Endothelial cell of umbilical vein (primary cell): ENCODE results near the gene BAG5. TPM values are rescaled to one million over a fixed set of nuclear protein-coding genes. Genes with fewer than 3 reads are reported as not detected.

Experiments
- BruUV-seq: library from RNA; stranded (reverse); fragments of 400-500 nt; replicated peaks from 2 replicates; lab custom pipeline; 2021; lab: Mats Ljungman, UMichigan
- CTCF ChIA-PET: fragments of 300-600, 350-600 bp; sonication (Branson Sonifier 250); formaldehyde crosslinking; loops from one replicate; lab custom pipeline; 2021; ENCODE audit warnings: antibody characterized with exemption, inconsistent platforms; lab: Charles Lee
- POLR2A ChIA-PET: fragments of 300-600, 350-600 bp; sonication (Branson Sonifier 250); formaldehyde crosslinking; loops from one replicate; lab custom pipeline; 2021; ENCODE audit warnings: antibody characterized with exemption, inconsistent platforms; lab: Charles Lee
- DNase-seq: peaks from one replicate; pipeline ENCODE4 v3.0.0-alpha.2; 2011; ENCODE audit warnings: low read depth, low spot score
- FAIRE-seq: peaks from 2 replicates; lab custom pipeline; 2011; peaks lifted over from hg19 to GRCh38; lab: Jason Lieb, UNC
- H2AFZ ChIP-seq: 2 replicates; pipeline ENCODE4 v1.6.0; 2012; ENCODE audit warnings: low read depth, low read length, control low read depth, inconsistent platforms
- H3K27ac ChIP-seq: 2 replicates; pipeline ENCODE4 v1.5.1; 2011; ENCODE audit warnings: low read depth, mild to moderate bottlenecking, control low read depth, low read length, moderate library complexity; ENCODE audit not compliant: insufficient read depth
- H3K27me3 ChIP-seq, 2 experiments: 2 replicates each; pipeline versions ENCODE4 v1.6.0 to v1.6.1; 2011; ENCODE audit warnings: low read length in 2 of 2, mixed read lengths in 1 of 2; ENCODE audit not compliant: control insufficient read depth in 2 of 2, insufficient read depth in 2 of 2
- H3K36me3 ChIP-seq, 2 experiments: 2 replicates in 1 of 2; 3 replicates in 1 of 2; pipeline ENCODE4 v1.5.1; 2011; ENCODE audit warnings: low read length in 2 of 2, mild to moderate bottlenecking in 1 of 2, moderate library complexity in 1 of 2; ENCODE audit not compliant: control insufficient read depth in 2 of 2, insufficient read depth in 2 of 2; ENCODE audit errors: extremely low read depth in 1 of 2
- H3K4me1 ChIP-seq: 3 replicates; pipeline ENCODE4 v1.5.1; 2011; ENCODE audit warnings: mild to moderate bottlenecking, low read length; ENCODE audit not compliant: control insufficient read depth, insufficient read depth; ENCODE audit errors: extremely low read depth
- H3K4me2 ChIP-seq: 2 replicates; pipeline ENCODE4 v1.6.1; 2011; ENCODE audit warnings: low read length, control low read depth, mixed read lengths; ENCODE audit not compliant: insufficient read depth
- H3K4me3 ChIP-seq, 3 experiments: fragments of 200-600 bp in 1 of 3; sonication (generic), shearing (Covaris generic) in 1 of 3; replicated peaks in 1 of 3; 2 replicates each; pipeline ENCODE4 v1.5.1; 2011 to 2016; ENCODE audit warnings: control low read depth in 3 of 3, low read length in 3 of 3, mild to moderate bottlenecking in 2 of 3, inconsistent platforms in 1 of 3, low read depth in 1 of 3, moderate library complexity in 1 of 3; ENCODE audit not compliant: insufficient read depth in 1 of 3
- H3K79me2 ChIP-seq: 2 replicates; pipeline ENCODE4 v1.6.0; 2012; ENCODE audit warnings: low read length, inconsistent platforms; ENCODE audit not compliant: control insufficient read depth, insufficient read depth
- H3K9ac ChIP-seq: replicated peaks from 2 replicates; pipeline ENCODE3; 2011; ENCODE audit warnings: low read length, control low read depth; ENCODE audit not compliant: insufficient read depth; ENCODE audit errors: extremely low read depth
- H3K9me1 ChIP-seq: replicated peaks from 3 replicates; pipeline ENCODE4 v1.6.0; 2011; ENCODE audit warnings: mild to moderate bottlenecking, low read length; ENCODE audit not compliant: control insufficient read depth, insufficient read depth; ENCODE audit errors: extremely low read depth
- H3K9me3 ChIP-seq: replicated peaks from 2 replicates; pipeline ENCODE4 v1.5.1; 2012; ENCODE audit warnings: low read length, inconsistent platforms; ENCODE audit not compliant: control insufficient read depth, insufficient read depth
- H4K20me1 ChIP-seq: replicated peaks from 2 replicates; pipeline ENCODE3; 2011; ENCODE audit warnings: mild to moderate bottlenecking, low read length; ENCODE audit not compliant: control insufficient read depth, insufficient read depth; ENCODE audit errors: extremely low read depth
- EZH2 ChIP-seq: IDR thresholded peaks from 2 replicates; pipeline ENCODE4 v1.6.1; 2012; ENCODE audit warnings: borderline replicate concordance, low read depth, mild to moderate bottlenecking, moderate library complexity, low read length, inconsistent platforms; ENCODE audit not compliant: severe bottlenecking
- FOS ChIP-seq: IDR thresholded peaks from 2 replicates; pipeline ENCODE4 v1.6.1; 2011; ENCODE audit warnings: mild to moderate bottlenecking, low read length, moderate library complexity, borderline replicate concordance; ENCODE audit not compliant: insufficient read depth
- GATA2 ChIP-seq: IDR thresholded peaks from 2 replicates; pipeline ENCODE4 v1.7.0; 2011; ENCODE audit warnings: low read depth, mild to moderate bottlenecking, moderate library complexity, mixed read lengths, low read length; ENCODE audit not compliant: insufficient read length, insufficient read depth
- JUN ChIP-seq: IDR thresholded peaks from 2 replicates; pipeline ENCODE4 v1.6.1; 2011; ENCODE audit warnings: borderline replicate concordance, low read depth; ENCODE audit not compliant: insufficient read length, insufficient read depth
- MYC ChIP-seq: IDR thresholded peaks from one replicate; pipeline ENCODE4 v1.6.1; 2011; ENCODE audit warnings: mild to moderate bottlenecking, low read depth, low read length
- POLR2A ChIP-seq: IDR thresholded peaks from 2 replicates; pipeline ENCODE4 v1.6.1; 2012; ENCODE audit warnings: low read depth, mild to moderate bottlenecking, control low read depth, low read length
- POLR2AphosphoS5 ChIP-seq: IDR thresholded peaks from 2 replicates; pipeline ENCODE4 v1.6.1; 2012; ENCODE audit warnings: low read depth, mild to moderate bottlenecking, control low read depth, low read length, moderate library complexity; ENCODE audit not compliant: insufficient read depth
- dilution Hi-C: fragments of 300-500 bp; cut with MboI; formaldehyde crosslinking; loops from one replicate; pipeline ENCODE4 v1.15.0; 2019; ENCODE audit warnings: low sequenced_read_pairs; ENCODE audit not compliant: extremely low pct_ligation_motif_present
- intact Hi-C: fragments of 100-400 bp; cut with micrococcal nuclease; formaldehyde crosslinking; loops from one replicate; pipeline ENCODE4 v1.10.0; 2022
- polyA plus RNA-seq, 4 experiments: library from polyadenylated mRNA; depleted of rRNA in 3 of 4; stranded (reverse) in 3 of 4; unstranded in 1 of 4; fragments of >200 nt; gene quantifications; 2 replicates each; pipeline versions ENCODE4 v1.2.1 to v1.2.3, GENCODE V29; 2011 to 2012; ENCODE audit warnings: missing spikeins in 1 of 4
- total RNA-seq: library from RNA; stranded (reverse); gene quantifications from 2 replicates; pipeline ENCODE4 v1.2.3, GENCODE V29; 2021
- TF ChIP-seq, protein P1 (sequence below): IDR thresholded peaks from 2 replicates; pipeline ENCODE4 v1.6.1; 2011; ENCODE audit not compliant: insufficient read depth, insufficient read length
- TF ChIP-seq, protein P2 (sequence below), 2 donors: IDR thresholded peaks; 1 replicate in 1 of 2; 2 replicates in 1 of 2; pipeline ENCODE4 v1.5.1; 2011; ENCODE audit warnings: low read length in 2 of 2, mild to moderate bottlenecking in 2 of 2, moderate library complexity in 2 of 2, control low read depth in 1 of 2, inconsistent platforms in 1 of 2, low read depth in 1 of 2; ENCODE audit not compliant: insufficient read depth in 1 of 2; ENCODE audit errors: extremely low read depth in 1 of 2

Gene BAG5
- total and polyA plus RNA-seq, 2 donors (not counting 3 experiments of a cell fraction or from before 2014, with no cell fraction given), result 6.3 to 32.5 TPM

DNA sequence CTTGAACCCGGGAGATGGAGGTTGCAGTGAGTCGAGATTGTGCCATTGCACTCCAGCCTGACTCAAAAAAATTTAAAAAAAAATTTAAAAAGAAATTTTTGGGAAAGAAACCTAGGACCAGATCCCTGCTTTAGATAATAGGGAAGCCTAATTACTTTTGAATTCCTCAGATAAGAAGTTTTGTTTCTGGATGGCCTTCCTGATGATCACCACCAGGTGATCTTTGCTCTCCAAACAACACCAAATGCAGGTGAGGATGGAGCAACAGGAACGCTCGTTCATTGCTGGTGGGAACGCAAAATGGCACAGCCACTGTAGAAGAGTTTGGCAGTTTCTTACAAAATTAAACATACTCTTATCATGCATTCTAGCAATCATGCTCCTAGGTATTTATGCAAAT, 38.0 kb upstream of the BAG5 start:
- Histone ChIP-seq H3K36me3 (no peaks in the 10 kb centered on the region), H4K20me1 (no peaks in the 10 kb centered on the region), H3K27ac (no peak overlapping the region), H3K79me2 (no peaks in the 10 kb centered on the region), H3K4me3 (no peak overlapping the region), H3K4me1 (no peaks in the 10 kb centered on the region), H3K9me3 (no peaks in the 10 kb centered on the region), H3K27me3 (no peaks in the 10 kb centered on the region), H3K9ac (no peak overlapping the region), H3K9me1 (no peaks in the 10 kb centered on the region), H2AFZ (no peak overlapping the region), H3K4me2 (no peak overlapping the region)
- no TSS peak for BruUV-seq
- dilution Hi-C loops, result no loop called here
- DNase-seq, result no peak
- TF ChIP-seq POLR2AphosphoS5, result no peak
- TF ChIP-seq, protein P1, sequence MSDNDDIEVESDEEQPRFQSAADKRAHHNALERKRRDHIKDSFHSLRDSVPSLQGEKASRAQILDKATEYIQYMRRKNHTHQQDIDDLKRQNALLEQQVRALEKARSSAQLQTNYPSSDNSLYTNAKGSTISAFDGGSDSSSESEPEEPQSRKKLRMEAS, result no peak
- no peak for TF ChIP-seq EZH2
- TF ChIP-seq FOS, result no peak
- no peak for TF ChIP-seq GATA2
- TF ChIP-seq, protein P2, sequence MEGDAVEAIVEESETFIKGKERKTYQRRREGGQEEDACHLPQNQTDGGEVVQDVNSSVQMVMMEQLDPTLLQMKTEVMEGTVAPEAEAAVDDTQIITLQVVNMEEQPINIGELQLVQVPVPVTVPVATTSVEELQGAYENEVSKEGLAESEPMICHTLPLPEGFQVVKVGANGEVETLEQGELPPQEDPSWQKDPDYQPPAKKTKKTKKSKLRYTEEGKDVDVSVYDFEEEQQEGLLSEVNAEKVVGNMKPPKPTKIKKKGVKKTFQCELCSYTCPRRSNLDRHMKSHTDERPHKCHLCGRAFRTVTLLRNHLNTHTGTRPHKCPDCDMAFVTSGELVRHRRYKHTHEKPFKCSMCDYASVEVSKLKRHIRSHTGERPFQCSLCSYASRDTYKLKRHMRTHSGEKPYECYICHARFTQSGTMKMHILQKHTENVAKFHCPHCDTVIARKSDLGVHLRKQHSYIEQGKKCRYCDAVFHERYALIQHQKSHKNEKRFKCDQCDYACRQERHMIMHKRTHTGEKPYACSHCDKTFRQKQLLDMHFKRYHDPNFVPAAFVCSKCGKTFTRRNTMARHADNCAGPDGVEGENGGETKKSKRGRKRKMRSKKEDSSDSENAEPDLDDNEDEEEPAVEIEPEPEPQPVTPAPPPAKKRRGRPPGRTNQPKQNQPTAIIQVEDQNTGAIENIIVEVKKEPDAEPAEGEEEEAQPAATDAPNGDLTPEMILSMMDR (IDR thresholded peaks at IDR 0.05; ENCODE audit: extremely low read depth in 1 of 2, insufficient read depth in 1 of 2, low read depth in 1 of 2, low read length in 2 of 2), result no peak
- no peak for TF ChIP-seq MYC
- TF ChIP-seq POLR2A, result no peak
- TF ChIP-seq JUN, result no peak
- no peak for FAIRE-seq
- intact Hi-C loops, result no loop called here
- POLR2A ChIA-PET, result no interaction called here
- CTCF ChIA-PET, result interaction anchor here (1.0 to 1.2 kb wide), 2 partner anchors 11 to 13 kb away, joined by 3 to 4 read pairs; no protein-coding TSS in a partner anchor
